PFSK-1 (cell line): Measurements from ENCODE around the gene MAP3K12.

ENCODE experiments used
- FOXP2 ChIP-seq: optimal IDR thresholded peaks from 2 replicates; pipeline ENCODE3; 2011; ENCODE audit warnings: borderline replicate concordance, control low read depth, inconsistent platforms; ENCODE audit not compliant: insufficient read depth; ENCODE audit errors: extremely low read length, extremely low read depth
- POLR2AphosphoS5 ChIP-seq: IDR thresholded peaks from 2 replicates; pipeline ENCODE4 v1.6.1; 2012; ENCODE audit warnings: low read depth, mild to moderate bottlenecking, control low read depth, low read length, moderate library complexity
- REST ChIP-seq, 2 experiments: IDR thresholded peaks; 2 replicates each; pipeline versions ENCODE4 v1.6.1 to v1.8.0; 2011 to 2012; ENCODE audit warnings: low read depth in 2 of 2, low read length in 2 of 2, control low read depth in 1 of 2, inconsistent platforms in 1 of 2, mild to moderate bottlenecking in 1 of 2, moderate library complexity in 1 of 2; ENCODE audit not compliant: insufficient read depth in 1 of 2
- SIN3A ChIP-seq: IDR thresholded peaks from 2 replicates; pipeline ENCODE4 v1.6.1; 2012; ENCODE audit warnings: mild to moderate bottlenecking, low read length, moderate library complexity, borderline replicate concordance; ENCODE audit not compliant: insufficient read depth
- TAF1 ChIP-seq: IDR thresholded peaks from 2 replicates; pipeline ENCODE4 v1.6.1; 2012; ENCODE audit warnings: low read length, control low read depth, borderline replicate concordance; ENCODE audit not compliant: insufficient read depth

MAP3K12 gene

GRCh38 chr12:53464685-53465418 is 34.4 kb downstream of the MAP3K12 start:
- TF ChIP-seq POLR2AphosphoS5 (0 out of 2 replicates have a peak, but pooled peaks have one; percentile 18), REST (IDR thresholded peaks at IDR 0.05; ENCODE audit: insufficient read depth in 1 of 2, low read depth in 2 of 2, low read length in 2 of 2) (no peak)

DNA sequence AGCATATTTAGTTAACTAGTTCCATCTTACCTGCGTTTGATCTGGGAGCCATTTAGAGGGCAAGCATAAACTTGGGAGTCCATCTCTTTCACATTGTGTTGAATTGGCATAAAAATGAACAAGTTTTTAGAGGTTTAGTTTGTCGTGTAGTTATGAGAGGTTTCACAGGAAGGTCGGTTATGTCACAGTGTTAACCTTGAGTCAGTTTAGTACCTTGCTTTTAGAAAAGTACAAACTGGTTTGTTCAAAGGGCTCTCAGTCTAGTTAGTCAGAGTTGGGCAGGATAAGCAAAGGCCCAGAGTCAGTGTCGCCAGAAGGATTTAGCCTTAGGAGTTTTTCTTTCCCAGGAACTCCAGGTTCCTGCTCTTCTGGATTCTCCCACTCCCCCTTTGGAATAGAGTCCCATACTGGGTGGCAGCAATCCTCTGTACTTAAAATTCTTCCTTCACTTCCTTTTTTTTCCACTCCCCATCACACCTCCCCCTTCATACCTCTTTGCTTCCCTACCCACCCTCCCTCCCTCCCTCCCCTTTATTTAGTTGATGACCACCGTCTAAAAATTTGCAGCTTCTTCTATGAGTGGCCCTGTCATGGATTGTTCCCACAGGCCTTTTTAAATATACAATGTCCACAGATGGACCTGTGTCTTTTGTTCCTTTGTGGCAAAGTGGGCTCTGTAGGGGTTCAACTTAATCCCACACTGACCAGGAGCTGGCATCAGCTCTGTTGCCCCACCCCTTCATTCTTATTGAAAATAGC is 35.3 kb downstream of the MAP3K12 start:
- TF ChIP-seq REST (IDR thresholded peaks at IDR 0.05; ENCODE audit: insufficient read depth in 1 of 2, low read depth in 2 of 2, low read length in 2 of 2) (no peak), POLR2AphosphoS5 (peak; percentile 3; the same call in 1 of the 2 replicates)

DNA sequence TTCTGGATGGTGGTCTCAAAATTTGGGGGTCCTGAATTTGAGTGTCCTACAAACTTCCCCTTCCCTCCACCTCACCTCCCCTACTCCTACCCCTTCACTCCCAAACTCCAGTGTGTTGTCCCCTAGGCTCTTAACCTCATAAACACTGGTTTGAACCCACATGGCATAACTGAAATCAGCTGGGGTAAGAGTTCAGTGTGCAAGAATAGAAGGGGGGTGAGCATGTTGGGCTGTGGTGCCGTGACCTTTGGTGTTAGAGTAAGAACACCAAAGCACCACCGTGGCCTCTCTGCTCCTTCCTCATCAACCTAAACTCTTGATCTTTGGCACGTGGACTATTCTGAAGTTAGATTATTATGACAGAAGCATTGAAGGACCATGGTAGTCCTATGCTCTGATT is 36.3 kb downstream of the MAP3K12 start:
- TF ChIP-seq TAF1 = no peak
- no peak for TF ChIP-seq POLR2AphosphoS5
- no peak for TF ChIP-seq FOXP2
- no peak for TF ChIP-seq SIN3A
- no peak for TF ChIP-seq REST (IDR thresholded peaks at IDR 0.05; ENCODE audit: insufficient read depth in 1 of 2, low read depth in 2 of 2, low read length in 2 of 2)

DNA sequence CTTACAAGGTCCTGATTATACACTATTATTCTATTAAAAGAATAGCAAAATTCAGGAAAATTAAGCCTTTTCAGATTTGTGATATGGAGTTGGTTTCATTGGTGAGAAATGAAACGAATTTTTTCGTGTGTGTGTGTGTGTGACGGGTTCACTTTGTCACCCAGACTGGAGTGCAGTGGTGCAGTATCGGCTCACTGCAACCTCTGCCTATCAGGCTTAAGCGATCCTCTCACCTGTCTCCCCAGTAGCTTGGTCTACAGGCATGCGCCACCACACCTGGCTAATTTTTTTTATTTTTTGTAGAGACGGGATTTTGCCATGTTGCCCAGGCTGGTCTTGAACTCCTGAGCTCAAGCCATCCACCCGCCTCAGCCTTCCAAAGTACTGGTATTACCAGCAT is 37.7 kb downstream of the MAP3K12 start:
- no peak for TF ChIP-seq TAF1
- no peak for TF ChIP-seq FOXP2
- TF ChIP-seq REST (IDR thresholded peaks at IDR 0.05; ENCODE audit: insufficient read depth in 1 of 2, low read depth in 2 of 2, low read length in 2 of 2) = no peak
- TF ChIP-seq POLR2AphosphoS5 = no peak

- no peak for TF ChIP-seq REST (IDR thresholded peaks at IDR 0.05; ENCODE audit: insufficient read depth in 1 of 2, low read depth in 2 of 2, low read length in 2 of 2)
- no peak for TF ChIP-seq SIN3A
- no peak; the same call in 1 of the 2 replicates for TF ChIP-seq POLR2AphosphoS5
- TF ChIP-seq TAF1 = no peak
- no peak for TF ChIP-seq FOXP2
Measured at GRCh38 chr12:53461059-53461458, 38.2 kb downstream of the MAP3K12 start.
